HEK293 (cell line): ENCODE data around the gene MICAL3.

Experiments used
- CTCF ChIA-PET: fragments of 350-600 bp; formaldehyde crosslinking; extraction: SDS; loops from one replicate; lab custom pipeline; 2021; ENCODE audit warnings: antibody characterized with exemption; lab: Yijun Ruan, JAX
- POLR2A ChIA-PET: fragments of 300-600 bp; formaldehyde crosslinking; extraction: SDS; loops from one replicate; lab custom pipeline; 2020; ENCODE audit warnings: antibody characterized with exemption, inconsistent platforms; lab: Yijun Ruan, JAX
- H3K27ac ChIP-seq: fragments of 200-500 bp; sonication (Bioruptor generic); 2 replicates; pipeline ENCODE4 v1.5.1; 2014; ENCODE audit warnings: low read depth, low read length, control low read depth, inconsistent platforms; ENCODE audit errors: extremely low read depth
- H3K36me3 ChIP-seq, 2 experiments: fragments of 200-500 bp in 1 of 2; sonication (Bioruptor generic) in 1 of 2; 1 replicate in 1 of 2; 2 replicates in 1 of 2; pipeline ENCODE4 v1.5.1; 2014 to 2017; ENCODE audit warnings: inconsistent platforms in 2 of 2, low read length in 2 of 2; ENCODE audit not compliant: control insufficient read depth in 2 of 2, insufficient read depth in 1 of 2
- H3K4me1 ChIP-seq: fragments of 200-500 bp; sonication (Bioruptor generic); 2 replicates; pipeline ENCODE4 v1.5.1; 2014; ENCODE audit warnings: mild to moderate bottlenecking, low read length, inconsistent platforms; ENCODE audit not compliant: control insufficient read depth, insufficient read depth
- H3K4me3 ChIP-seq: 2 replicates; pipeline ENCODE4 v1.5.1; 2011; ENCODE audit warnings: low read depth, mild to moderate bottlenecking, control low read depth, low read length, moderate library complexity
- H3K9me3 ChIP-seq: fragments of 200-500 bp; sonication (Bioruptor generic); 2 replicates; pipeline ENCODE4 v1.5.1; 2014; ENCODE audit warnings: low read depth, low read length, inconsistent platforms; ENCODE audit not compliant: control insufficient read depth, insufficient read depth
- HOXA7 ChIP-seq: sonication (generic); formaldehyde crosslinking; IDR thresholded peaks from 2 replicates; pipeline ENCODE4 v1.8.1; 2022; ENCODE audit warnings: missing genetic modification reagents, borderline replicate concordance
- OVOL3 ChIP-seq: fragments of 450-650 bp; formaldehyde crosslinking; IDR thresholded peaks from 2 replicates; pipeline ENCODE4 v1.5.1; 2016; ENCODE audit warnings: missing biosample characterization, missing genetic modification characterization
- REST ChIP-seq: fragments of 450-650 bp; formaldehyde crosslinking; IDR thresholded peaks from 2 replicates; pipeline ENCODE4 v1.5.1; 2016; ENCODE audit warnings: missing biosample characterization, missing genetic modification characterization
- SP3 ChIP-seq: fragments of 450-650 bp; formaldehyde crosslinking; IDR thresholded peaks from 2 replicates; pipeline ENCODE4 v1.5.1; 2016; ENCODE audit warnings: missing biosample characterization, missing genetic modification characterization
- YY1 ChIP-seq: fragments of 450-650 bp; formaldehyde crosslinking; IDR thresholded peaks from 2 replicates; pipeline ENCODE4 v1.5.1; 2018; ENCODE audit warnings: missing biosample characterization, missing genetic modification characterization
- ZFP37 ChIP-seq: fragments of 450-650 bp; formaldehyde crosslinking; IDR thresholded peaks from 2 replicates; pipeline ENCODE4 v1.5.1; 2016; ENCODE audit warnings: missing biosample characterization, missing genetic modification characterization
- ZNF10 ChIP-seq: fragments of 450-650 bp; formaldehyde crosslinking; IDR thresholded peaks from 2 replicates; pipeline ENCODE4 v1.5.1; 2017; ENCODE audit warnings: missing biosample characterization, missing genetic modification characterization
- ZNF335 ChIP-seq: fragments of 450-650 bp; formaldehyde crosslinking; conservative IDR thresholded peaks from 2 replicates; pipeline ENCODE4 v1.5.1; 2016; ENCODE audit warnings: missing biosample characterization, missing genetic modification characterization
- ZNF366 ChIP-seq: fragments of 450-650 bp; formaldehyde crosslinking; conservative IDR thresholded peaks from 2 replicates; pipeline ENCODE4 v1.5.1; 2016; ENCODE audit warnings: missing biosample characterization, missing genetic modification characterization
- ZNF48 ChIP-seq: fragments of 450-650 bp; formaldehyde crosslinking; IDR thresholded peaks from 2 replicates; pipeline ENCODE4 v1.5.1; 2016; ENCODE audit warnings: missing biosample characterization, missing genetic modification characterization
- ZNF501 ChIP-seq: fragments of 450-650 bp; formaldehyde crosslinking; IDR thresholded peaks from 2 replicates; pipeline ENCODE4 v1.5.1; 2016; ENCODE audit warnings: missing biosample characterization, missing genetic modification characterization
- ZNF549 ChIP-seq: fragments of 450-650 bp; IDR thresholded peaks from 2 replicates; pipeline ENCODE4 v1.5.1; 2018; ENCODE audit warnings: missing biosample characterization, missing genetic modification characterization, mild to moderate bottlenecking, inconsistent platforms, moderate library complexity
- ZNF629 ChIP-seq: fragments of 450-650 bp; formaldehyde crosslinking; IDR thresholded peaks from 2 replicates; pipeline ENCODE4 v1.5.1; 2017; ENCODE audit warnings: missing biosample characterization, missing genetic modification characterization
- ZNF664 ChIP-seq: fragments of 450-650 bp; formaldehyde crosslinking; IDR thresholded peaks from 2 replicates; pipeline ENCODE4 v1.5.1; 2016; ENCODE audit warnings: missing biosample characterization, missing genetic modification characterization
- ZNF677 ChIP-seq: fragments of 450-650 bp; IDR thresholded peaks from 2 replicates; pipeline ENCODE4 v1.5.0; 2018; ENCODE audit warnings: missing biosample characterization, mild to moderate bottlenecking, missing genetic modification characterization, moderate library complexity
- ZNF747 ChIP-seq: fragments of 450-650 bp; formaldehyde crosslinking; IDR thresholded peaks from 2 replicates; pipeline ENCODE4 v1.5.1; 2016; ENCODE audit warnings: missing biosample characterization, missing genetic modification characterization
- TF ChIP-seq, protein P1 (sequence below): fragments of 450-650 bp; formaldehyde crosslinking; IDR thresholded peaks from 2 replicates; pipeline ENCODE4 v1.5.1; 2017; ENCODE audit warnings: missing biosample characterization, mild to moderate bottlenecking, missing genetic modification characterization, moderate library complexity
- TF ChIP-seq, protein P2 (sequence below): fragments of 450-650 bp; formaldehyde crosslinking; IDR thresholded peaks from 2 replicates; pipeline ENCODE4 v1.5.1; 2016; ENCODE audit warnings: missing biosample characterization, missing genetic modification characterization
- TF ChIP-seq, protein P3 (sequence below): fragments of 450-650 bp; formaldehyde crosslinking; IDR thresholded peaks from 2 replicates; pipeline ENCODE4 v1.5.1; 2017; ENCODE audit warnings: missing biosample characterization, missing genetic modification characterization
- TF ChIP-seq, protein P4 (sequence below): fragments of 450-650 bp; formaldehyde crosslinking; IDR thresholded peaks from 2 replicates; pipeline ENCODE4 v1.5.1; 2016; ENCODE audit warnings: missing biosample characterization, missing genetic modification characterization

MICAL3 gene

DNA sequence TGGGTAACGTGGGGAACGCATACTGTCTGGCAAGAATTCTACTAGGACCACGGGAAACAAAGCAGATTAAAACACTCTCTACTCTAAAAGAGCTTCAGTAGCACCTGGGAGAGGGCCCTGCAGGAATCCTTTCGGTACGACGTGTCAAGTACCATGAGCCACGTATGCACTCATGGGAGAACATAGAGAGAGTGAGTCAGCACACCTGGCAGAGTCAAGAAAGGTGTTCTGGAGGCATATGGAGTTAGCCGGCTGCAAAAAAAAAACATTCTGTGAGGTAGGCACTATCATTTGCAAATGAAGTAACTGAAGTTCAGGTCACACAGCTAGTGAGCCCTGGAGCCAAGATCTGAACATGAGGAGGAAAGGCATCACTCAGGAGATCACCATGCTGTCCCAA, 179.0 kb downstream of the MICAL3 start:
- ChIA-PET CTCF (interaction anchor here (0.6 to 0.7 kb wide), 3 partner anchors 168 to 287 kb away, joined by 3 to 7 read pairs (median 6); no protein-coding TSS in a partner anchor), POLR2A (no interaction called here)
- no peak for TF ChIP-seq ZNF549 (tag by site-specific recombination)
- Histone ChIP-seq H3K9me3 (no peaks in the 10 kb centered on the region), H3K4me3 (no peak overlapping the region), H3K4me1 (no peaks in the 10 kb centered on the region), H3K36me3 (peaks cover 0 to 25% of the 10 kb centered on the region in 2 experiments; a peak in 2 of 3 replicates), H3K27ac (no peak overlapping the region)

GRCh38 chr22:17844150-17844549, 180.2 kb downstream of the MICAL3 start:
- no peaks in the 10 kb centered on the region for H3K4me1 ChIP-seq
- ChIA-PET POLR2A (no interaction called here), CTCF (interaction anchor here (0.6 to 2.0 kb wide), 5 partner anchors 10 to 232 kb away, joined by 3 to 11 read pairs (median 4); no protein-coding TSS in a partner anchor)
- H3K27ac ChIP-seq: no peak overlapping the region
- TF ChIP-seq ZNF335 (tag by site-specific recombination) (no peak), ZFP37 (tag by site-specific recombination) (no peak), ZNF747 (tag by site-specific recombination) (no peak), SP3 (tag by site-specific recombination) (no peak), ZNF677 (no peak)
- peaks cover 0 to 27% of the 10 kb centered on the region in 2 experiments; a peak in 2 of 3 replicates for H3K36me3 ChIP-seq
- no peaks in the 10 kb centered on the region for H3K9me3 ChIP-seq
- no peak overlapping the region for H3K4me3 ChIP-seq

GRCh38 chr22:17842386-17842785, 182.0 kb downstream of the MICAL3 start:
- Histone ChIP-seq H3K27ac (no peak overlapping the region), H3K4me1 (no peaks in the 10 kb centered on the region), H3K9me3 (no peaks in the 10 kb centered on the region), H3K36me3 (peaks cover 0 to 40% of the 10 kb centered on the region in 2 experiments; a peak in 2 of 3 replicates), H3K4me3 (no peak overlapping the region)
- CTCF ChIA-PET: no interaction called here
- POLR2A ChIA-PET: no interaction called here
- TF ChIP-seq HOXA7 (no peak), ZNF629 (tag by site-specific recombination) (no peak), ZNF664 (tag by site-specific recombination) (no peak), ZNF366 (no peak), YY1 (no peak), ZNF48 (tag by site-specific recombination) (no peak), REST (no peak), ZNF501 (no peak), OVOL3 (tag by site-specific recombination) (no peak), ZNF10 (no peak)
- TF ChIP-seq, protein P1, sequence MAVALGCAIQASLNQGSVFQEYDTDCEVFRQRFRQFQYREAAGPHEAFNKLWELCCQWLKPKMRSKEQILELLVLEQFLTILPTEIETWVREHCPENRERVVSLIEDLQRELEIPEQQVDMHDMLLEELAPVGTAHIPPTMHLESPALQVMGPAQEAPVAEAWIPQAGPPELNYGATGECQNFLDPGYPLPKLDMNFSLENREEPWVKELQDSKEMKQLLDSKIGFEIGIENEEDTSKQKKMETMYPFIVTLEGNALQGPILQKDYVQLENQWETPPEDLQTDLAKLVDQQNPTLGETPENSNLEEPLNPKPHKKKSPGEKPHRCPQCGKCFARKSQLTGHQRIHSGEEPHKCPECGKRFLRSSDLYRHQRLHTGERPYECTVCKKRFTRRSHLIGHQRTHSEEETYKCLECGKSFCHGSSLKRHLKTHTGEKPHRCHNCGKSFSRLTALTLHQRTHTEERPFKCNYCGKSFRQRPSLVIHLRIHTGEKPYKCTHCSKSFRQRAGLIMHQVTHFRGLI: no peak
- TF ChIP-seq, protein P2, sequence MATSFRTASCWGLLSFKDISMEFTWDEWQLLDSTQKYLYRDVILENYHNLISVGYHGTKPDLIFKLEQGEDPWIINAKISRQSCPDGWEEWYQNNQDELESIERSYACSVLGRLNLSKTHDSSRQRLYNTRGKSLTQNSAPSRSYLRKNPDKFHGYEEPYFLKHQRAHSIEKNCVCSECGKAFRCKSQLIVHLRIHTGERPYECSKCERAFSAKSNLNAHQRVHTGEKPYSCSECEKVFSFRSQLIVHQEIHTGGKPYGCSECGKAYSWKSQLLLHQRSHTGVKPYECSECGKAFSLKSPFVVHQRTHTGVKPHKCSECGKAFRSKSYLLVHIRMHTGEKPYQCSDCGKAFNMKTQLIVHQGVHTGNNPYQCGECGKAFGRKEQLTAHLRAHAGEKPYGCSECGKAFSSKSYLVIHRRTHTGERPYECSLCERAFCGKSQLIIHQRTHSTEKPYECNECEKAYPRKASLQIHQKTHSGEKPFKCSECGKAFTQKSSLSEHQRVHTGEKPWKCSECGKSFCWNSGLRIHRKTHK: no peak
- TF ChIP-seq, protein P3, sequence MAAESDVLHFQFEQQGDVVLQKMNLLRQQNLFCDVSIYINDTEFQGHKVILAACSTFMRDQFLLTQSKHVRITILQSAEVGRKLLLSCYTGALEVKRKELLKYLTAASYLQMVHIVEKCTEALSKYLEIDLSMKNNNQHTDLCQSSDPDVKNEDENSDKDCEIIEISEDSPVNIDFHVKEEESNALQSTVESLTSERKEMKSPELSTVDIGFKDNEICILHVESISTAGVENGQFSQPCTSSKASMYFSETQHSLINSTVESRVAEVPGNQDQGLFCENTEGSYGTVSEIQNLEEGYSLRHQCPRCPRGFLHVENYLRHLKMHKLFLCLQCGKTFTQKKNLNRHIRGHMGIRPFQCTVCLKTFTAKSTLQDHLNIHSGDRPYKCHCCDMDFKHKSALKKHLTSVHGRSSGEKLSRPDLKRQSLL: no peak
- TF ChIP-seq, protein P4, sequence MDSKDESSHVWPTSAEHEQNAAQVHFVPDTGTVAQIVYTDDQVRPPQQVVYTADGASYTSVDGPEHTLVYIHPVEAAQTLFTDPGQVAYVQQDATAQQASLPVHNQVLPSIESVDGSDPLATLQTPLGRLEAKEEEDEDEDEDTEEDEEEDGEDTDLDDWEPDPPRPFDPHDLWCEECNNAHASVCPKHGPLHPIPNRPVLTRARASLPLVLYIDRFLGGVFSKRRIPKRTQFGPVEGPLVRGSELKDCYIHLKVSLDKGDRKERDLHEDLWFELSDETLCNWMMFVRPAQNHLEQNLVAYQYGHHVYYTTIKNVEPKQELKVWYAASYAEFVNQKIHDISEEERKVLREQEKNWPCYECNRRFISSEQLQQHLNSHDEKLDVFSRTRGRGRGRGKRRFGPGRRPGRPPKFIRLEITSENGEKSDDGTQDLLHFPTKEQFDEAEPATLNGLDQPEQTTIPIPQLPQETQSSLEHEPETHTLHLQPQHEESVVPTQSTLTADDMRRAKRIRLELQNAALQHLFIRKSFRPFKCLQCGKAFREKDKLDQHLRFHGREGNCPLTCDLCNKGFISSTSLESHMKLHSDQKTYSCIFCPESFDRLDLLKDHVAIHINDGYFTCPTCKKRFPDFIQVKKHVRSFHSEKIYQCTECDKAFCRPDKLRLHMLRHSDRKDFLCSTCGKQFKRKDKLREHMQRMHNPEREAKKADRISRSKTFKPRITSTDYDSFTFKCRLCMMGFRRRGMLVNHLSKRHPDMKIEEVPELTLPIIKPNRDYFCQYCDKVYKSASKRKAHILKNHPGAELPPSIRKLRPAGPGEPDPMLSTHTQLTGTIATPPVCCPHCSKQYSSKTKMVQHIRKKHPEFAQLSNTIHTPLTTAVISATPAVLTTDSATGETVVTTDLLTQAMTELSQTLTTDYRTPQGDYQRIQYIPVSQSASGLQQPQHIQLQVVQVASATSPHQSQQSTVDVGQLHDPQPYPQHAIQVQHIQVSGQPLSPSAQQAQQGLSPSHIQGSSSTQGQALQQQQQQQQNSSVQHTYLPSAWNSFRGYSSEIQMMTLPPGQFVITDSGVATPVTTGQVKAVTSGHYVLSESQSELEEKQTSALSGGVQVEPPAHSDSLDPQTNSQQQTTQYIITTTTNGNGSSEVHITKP: no peak
